Uterus (tissue), 2 donors: Measurements from ENCODE around the gene ECHS1.

Experiments used
- CTCF ChIP-seq, 4 experiments: fragments of 200-600 bp in 2 of 4; fragments of 450-650 bp in 2 of 4; sonication (generic) in 2 of 4; IDR thresholded peaks; one replicate each; pipeline ENCODE4 v1.5.1; 2016 to 2019; ENCODE audit warnings: antibody characterized with exemption in 4 of 4, mild to moderate bottlenecking in 2 of 4, moderate library complexity in 1 of 4
- POLR2A ChIP-seq, 2 donors: fragments of 450-650 bp; IDR thresholded peaks; one replicate each; pipeline ENCODE4 v1.6.1; 2016; ENCODE audit warnings: antibody characterized with exemption in 2 of 2, mild to moderate bottlenecking in 1 of 2, moderate library complexity in 1 of 2

- no peak for TF ChIP-seq CTCF (IDR thresholded peaks at IDR 0.05)
- no peak for TF ChIP-seq POLR2A (IDR thresholded peaks at IDR 0.05)
Observed at GRCh38 chr10:133388973-133389818, 16.0 kb upstream of the ECHS1 start.
